SK-N-SH treated with all-trans-retinoic acid at 6 μM for 48 hours (cell line): ENCODE data around the gene AGPAT3.

Experiments
- ATAC-seq: fragments of 200-7000 bp; cut with Tn5 transposase; 3 replicates; pipeline ENCODE4 v1.9.1; 2020; ENCODE audit warnings: mild to moderate bottlenecking, moderate library complexity
- ARNTL ChIP-seq: fragments of 450-650 bp; formaldehyde crosslinking; IDR thresholded peaks from 2 replicates; pipeline ENCODE4 v1.5.0; 2020; ENCODE audit warnings: low read depth, mild to moderate bottlenecking, moderate library complexity, borderline replicate concordance
- BACH2 ChIP-seq: fragments of 250-450 bp; sonication (Bioruptor Pico); IDR thresholded peaks from 2 replicates; pipeline ENCODE4 v1.9.0; 2021; ENCODE audit warnings: mild to moderate bottlenecking, borderline replicate concordance
- CREB5 ChIP-seq: fragments of 250-450 bp; sonication (Bioruptor Pico); IDR thresholded peaks from 2 replicates; pipeline ENCODE4 v1.5.1; 2020; ENCODE audit warnings: low read depth, mild to moderate bottlenecking, moderate library complexity
- CSDC2 ChIP-seq: fragments of 250-450 bp; sonication (Bioruptor Pico); IDR thresholded peaks from 2 replicates; pipeline ENCODE4 v1.5.0; 2020; ENCODE audit warnings: mild to moderate bottlenecking, moderate library complexity
- CSRNP3 ChIP-seq: fragments of 250-450 bp; sonication (Bioruptor Pico); IDR thresholded peaks from 2 replicates; pipeline ENCODE4 v1.5.1; 2021; ENCODE audit warnings: mild to moderate bottlenecking, moderate library complexity
- ESRRG ChIP-seq: fragments of 250-450 bp; sonication (Bioruptor Pico); IDR thresholded peaks from 2 replicates; pipeline ENCODE4 v1.6.1; 2021; ENCODE audit warnings: mild to moderate bottlenecking
- GLIS3 ChIP-seq: fragments of 250-450 bp; sonication (Bioruptor Pico); IDR thresholded peaks from 2 replicates; pipeline ENCODE4 v1.5.0; 2020; ENCODE audit warnings: mild to moderate bottlenecking, moderate library complexity
- OSR1 ChIP-seq: fragments of 250-450 bp; sonication (Bioruptor Pico); IDR thresholded peaks from 2 replicates; pipeline ENCODE4 v1.8.0; 2022; ENCODE audit warnings: moderate library complexity, mild to moderate bottlenecking, inconsistent platforms
- PATZ1 ChIP-seq: fragments of 250-450 bp; sonication (Bioruptor Pico); IDR thresholded peaks from 2 replicates; pipeline ENCODE4 v1.8.0; 2020; ENCODE audit warnings: mild to moderate bottlenecking, moderate library complexity, borderline replicate concordance
- POU6F1 ChIP-seq: fragments of 250-450 bp; sonication (Bioruptor Pico); IDR thresholded peaks from 2 replicates; pipeline ENCODE4 v1.8.0; 2021; ENCODE audit warnings: low read depth, mild to moderate bottlenecking, moderate library complexity, borderline replicate concordance
- PPARA ChIP-seq: fragments of 250-450 bp; sonication (Bioruptor Pico); IDR thresholded peaks from 2 replicates; pipeline ENCODE4 v1.5.0; 2020; ENCODE audit warnings: mild to moderate bottlenecking, borderline replicate concordance
- RARB ChIP-seq: fragments of 250-450 bp; sonication (Bioruptor Pico); IDR thresholded peaks from 2 replicates; pipeline ENCODE4 v1.8.0; 2021; ENCODE audit warnings: mild to moderate bottlenecking, moderate library complexity
- SNAI2 ChIP-seq: fragments of 250-450 bp; sonication (Bioruptor Pico); IDR thresholded peaks from 2 replicates; pipeline ENCODE4 v1.5.0; 2020; ENCODE audit warnings: mild to moderate bottlenecking, moderate library complexity
- TCF4 ChIP-seq: fragments of 250-450 bp; sonication (Bioruptor Pico); IDR thresholded peaks from 2 replicates; pipeline ENCODE4 v1.8.0; 2021; ENCODE audit warnings: mild to moderate bottlenecking, moderate library complexity, borderline replicate concordance
- TOX ChIP-seq: fragments of 250-450 bp; sonication (Bioruptor Pico); IDR thresholded peaks from 2 replicates; pipeline ENCODE4 v1.8.0; 2021; ENCODE audit warnings: mild to moderate bottlenecking, moderate library complexity, borderline replicate concordance
- ZFP3 ChIP-seq: fragments of 250-450 bp; sonication (Bioruptor Pico); IDR thresholded peaks from 2 replicates; pipeline ENCODE4 v1.5.0; 2020; ENCODE audit warnings: mild to moderate bottlenecking, moderate library complexity
- ZFP30 ChIP-seq: fragments of 450-650 bp; formaldehyde crosslinking; IDR thresholded peaks from 2 replicates; pipeline ENCODE4 v1.5.0; 2022; ENCODE audit warnings: mild to moderate bottlenecking, moderate library complexity
- ZNF565 ChIP-seq: fragments of 450-650 bp; formaldehyde crosslinking; conservative IDR thresholded peaks from 2 replicates; pipeline ENCODE4 v1.5.0; 2020; ENCODE audit warnings: low read depth, mild to moderate bottlenecking, moderate library complexity
- ZNF70 ChIP-seq: fragments of 450-650 bp; formaldehyde crosslinking; IDR thresholded peaks from 2 replicates; pipeline ENCODE4 v1.5.0; 2020; ENCODE audit warnings: mild to moderate bottlenecking, moderate library complexity
- ZNF8 ChIP-seq: fragments of 450-650 bp; formaldehyde crosslinking; IDR thresholded peaks from 2 replicates; pipeline ENCODE4 v1.5.0; 2020; ENCODE audit warnings: mild to moderate bottlenecking, moderate library complexity

Gene AGPAT3

GRCh38 chr21:43899307-43900077 lies 34.5 kb downstream of the AGPAT3 start:
- no peak for TF ChIP-seq ZFP30 (CRISPR knock-in tag)
- TF ChIP-seq BACH2 (CRISPR knock-in tag): no peak
- no peak for TF ChIP-seq OSR1 (CRISPR knock-in tag)
- no peak for TF ChIP-seq CSDC2 (CRISPR knock-in tag)
- TF ChIP-seq TOX (CRISPR knock-in tag): no peak
- no peak for TF ChIP-seq ZNF565 (CRISPR knock-in tag)
- TF ChIP-seq POU6F1: no peak
- TF ChIP-seq ESRRG (CRISPR knock-in tag): no peak
- TF ChIP-seq RARB (CRISPR knock-in tag): no peak
- TF ChIP-seq ZFP3 (CRISPR knock-in tag): no peak
- no peak for TF ChIP-seq ARNTL (CRISPR knock-in tag)
- no peak for TF ChIP-seq ZNF8
- TF ChIP-seq PPARA (CRISPR knock-in tag): no peak
- no peak for TF ChIP-seq ZNF70
- TF ChIP-seq PATZ1 (CRISPR knock-in tag): no peak
- TF ChIP-seq CSRNP3 (CRISPR knock-in tag): no peak
- no peak for ATAC-seq

- TF ChIP-seq ARNTL (CRISPR knock-in tag) (no peak), OSR1 (CRISPR knock-in tag) (no peak), ZNF70 (no peak), GLIS3 (CRISPR knock-in tag) (no peak), BACH2 (CRISPR knock-in tag) (no peak)
- no peak for ATAC-seq
Measured at GRCh38 chr21:43900078-43900385, 35.0 kb downstream of the AGPAT3 start.

GRCh38 chr21:43900690-43901089 lies 35.7 kb downstream of the AGPAT3 start:
- TF ChIP-seq ZFP30 (CRISPR knock-in tag) (no peak), ZNF70 (no peak), TOX (CRISPR knock-in tag) (no peak), SNAI2 (no peak), PATZ1 (CRISPR knock-in tag) (no peak), POU6F1 (no peak), RARB (CRISPR knock-in tag) (no peak), ZNF565 (CRISPR knock-in tag) (no peak), CSRNP3 (CRISPR knock-in tag) (no peak), ARNTL (CRISPR knock-in tag) (no peak), GLIS3 (CRISPR knock-in tag) (no peak), TCF4 (CRISPR knock-in tag) (no peak), ZFP3 (CRISPR knock-in tag) (no peak), CREB5 (CRISPR knock-in tag) (no peak), ZNF8 (no peak), BACH2 (CRISPR knock-in tag) (no peak), ESRRG (CRISPR knock-in tag) (no peak)
- no peak for ATAC-seq
